PFSK-1 (cell line): ENCODE results near the gene C1QB.

Experiments used
- FOXP2 ChIP-seq: optimal IDR thresholded peaks from 2 replicates; pipeline ENCODE3; 2011; ENCODE audit warnings: borderline replicate concordance, control low read depth, inconsistent platforms; ENCODE audit not compliant: insufficient read depth; ENCODE audit errors: extremely low read length, extremely low read depth
- POLR2AphosphoS5 ChIP-seq: IDR thresholded peaks from 2 replicates; pipeline ENCODE4 v1.6.1; 2012; ENCODE audit warnings: low read depth, mild to moderate bottlenecking, control low read depth, low read length, moderate library complexity
- REST ChIP-seq, 2 experiments: IDR thresholded peaks; 2 replicates each; pipeline versions ENCODE4 v1.6.1 to v1.8.0; 2011 to 2012; ENCODE audit warnings: low read depth in 2 of 2, low read length in 2 of 2, control low read depth in 1 of 2, inconsistent platforms in 1 of 2, mild to moderate bottlenecking in 1 of 2, moderate library complexity in 1 of 2; ENCODE audit not compliant: insufficient read depth in 1 of 2
- SIN3A ChIP-seq: IDR thresholded peaks from 2 replicates; pipeline ENCODE4 v1.6.1; 2012; ENCODE audit warnings: mild to moderate bottlenecking, low read length, moderate library complexity, borderline replicate concordance; ENCODE audit not compliant: insufficient read depth
- TAF1 ChIP-seq: IDR thresholded peaks from 2 replicates; pipeline ENCODE4 v1.6.1; 2012; ENCODE audit warnings: low read length, control low read depth, borderline replicate concordance; ENCODE audit not compliant: insufficient read depth

DNA sequence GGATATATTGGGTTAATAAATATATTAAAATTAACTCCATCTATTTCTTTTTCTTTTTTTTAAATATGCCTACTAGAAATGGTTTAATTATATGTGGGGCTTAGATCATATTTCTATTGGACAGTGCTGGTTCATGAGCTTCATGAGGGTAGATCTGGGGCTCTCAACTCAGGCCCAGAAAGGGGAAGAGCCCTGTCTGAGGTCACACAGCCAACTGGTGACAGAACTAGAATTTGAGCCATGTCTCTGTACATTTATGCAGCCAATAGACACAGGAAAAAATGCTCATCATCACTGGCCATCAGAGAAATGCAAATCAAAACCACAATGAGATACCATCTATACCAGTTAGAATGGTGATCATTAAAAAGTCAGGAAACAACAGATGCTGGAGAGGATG, 52.5 kb downstream of the C1QB start:
- no peak for TF ChIP-seq TAF1
- TF ChIP-seq POLR2AphosphoS5 = no peak
- TF ChIP-seq REST (IDR thresholded peaks at IDR 0.05; ENCODE audit: insufficient read depth in 1 of 2, low read depth in 2 of 2, low read length in 2 of 2) = no peak
- no peak for TF ChIP-seq SIN3A
- TF ChIP-seq FOXP2 = no peak
